H1 (cell line): ENCODE data around the gene DPP3.

Source experiments
- GABPA ChIP-seq: IDR thresholded peaks from 2 replicates; pipeline ENCODE4 v1.6.1; 2011; ENCODE audit warnings: mild to moderate bottlenecking, low read length, moderate library complexity, borderline replicate concordance; ENCODE audit not compliant: insufficient read depth
- GTF2F1 ChIP-seq: IDR thresholded peaks from 2 replicates; pipeline ENCODE4 v1.6.1; 2012; ENCODE audit warnings: low read depth, low read length, improper control_type of control experiment, borderline replicate concordance
- JUN ChIP-seq: IDR thresholded peaks from 2 replicates; pipeline ENCODE4 v1.6.1; 2011; ENCODE audit warnings: low read depth, mild to moderate bottlenecking, improper control_type of control experiment, low read length
- JUND ChIP-seq: IDR thresholded peaks from 2 replicates; pipeline ENCODE4 v1.6.1; 2011; ENCODE audit warnings: mild to moderate bottlenecking, improper control_type of control experiment, low read length
- POLR2A ChIP-seq, 2 experiments: IDR thresholded peaks; 1 replicate in 1 of 2; 2 replicates in 1 of 2; pipeline ENCODE4 v1.6.1; 2011; ENCODE audit warnings: low read depth in 2 of 2, low read length in 2 of 2, mild to moderate bottlenecking in 2 of 2; ENCODE audit errors: control extremely low read depth in 1 of 2
- POLR2AphosphoS5 ChIP-seq: IDR thresholded peaks from 2 replicates; pipeline ENCODE4 v1.6.1; 2011; ENCODE audit warnings: low read depth, low read length
- RAD21 ChIP-seq, 2 experiments: IDR thresholded peaks in 1 of 2; conservative IDR thresholded peaks in 1 of 2; 2 replicates each; pipeline ENCODE4 v1.6.1; 2011; ENCODE audit warnings: low read depth in 2 of 2, low read length in 2 of 2, improper control_type of control experiment in 1 of 2, inconsistent platforms in 1 of 2, mild to moderate bottlenecking in 1 of 2, moderate library complexity in 1 of 2
- SRF ChIP-seq: IDR thresholded peaks from 2 replicates; pipeline ENCODE4 v1.6.1; 2011; ENCODE audit warnings: mild to moderate bottlenecking, low read depth, low read length, moderate library complexity
- SUZ12 ChIP-seq: fragments of 200-600 bp; sonication (generic); IDR thresholded peaks from 2 replicates; pipeline ENCODE4 v1.6.1; 2012; ENCODE audit warnings: mild to moderate bottlenecking, inconsistent platforms, low read length, moderate library complexity, mixed read lengths
- ZNF274 ChIP-seq: IDR thresholded peaks from 2 replicates; pipeline ENCODE4 v1.7.0; 2012; ENCODE audit warnings: low read length, borderline replicate concordance; ENCODE audit errors: extremely low read depth
- TF ChIP-seq, protein P1 (sequence below), 3 experiments: IDR thresholded peaks; 1 replicate in 2 of 3; 2 replicates in 1 of 3; pipeline versions ENCODE4 v1.5.1 to v1.6.1; 2011; ENCODE audit warnings: low read length in 3 of 3, mild to moderate bottlenecking in 3 of 3, inconsistent platforms in 2 of 3, low read depth in 1 of 3, moderate library complexity in 1 of 3; ENCODE audit not compliant: insufficient read depth in 1 of 3; ENCODE audit errors: control extremely low read depth in 1 of 3
- TF ChIP-seq, protein P2 (sequence below): IDR thresholded peaks from 2 replicates; pipeline ENCODE4 v1.6.1; 2012; ENCODE audit warnings: inconsistent platforms

DNA sequence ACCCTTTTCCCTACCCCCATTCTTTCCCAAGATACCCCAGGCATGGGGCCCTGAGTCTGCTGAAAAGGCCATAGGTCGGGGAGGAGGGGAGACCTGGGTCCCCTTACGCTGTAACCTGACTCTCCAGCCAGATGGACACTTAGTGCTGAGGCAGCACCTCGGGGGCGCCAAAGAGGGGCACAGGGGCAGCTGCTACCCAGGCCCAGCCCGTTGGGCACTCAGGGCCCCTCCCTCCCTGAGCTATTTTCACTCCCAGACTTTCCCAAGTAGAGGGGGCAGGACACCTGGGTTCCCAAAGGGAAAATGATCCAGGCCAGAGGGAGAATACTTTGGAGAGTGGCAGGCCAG is 67.4 kb downstream of the DPP3 start:
- TF ChIP-seq POLR2A (IDR thresholded peaks at IDR 0.05; ENCODE audit: control extremely low read depth in 1 of 2, low read depth in 2 of 2, low read length in 2 of 2) = no peak
- TF ChIP-seq, protein P1, sequence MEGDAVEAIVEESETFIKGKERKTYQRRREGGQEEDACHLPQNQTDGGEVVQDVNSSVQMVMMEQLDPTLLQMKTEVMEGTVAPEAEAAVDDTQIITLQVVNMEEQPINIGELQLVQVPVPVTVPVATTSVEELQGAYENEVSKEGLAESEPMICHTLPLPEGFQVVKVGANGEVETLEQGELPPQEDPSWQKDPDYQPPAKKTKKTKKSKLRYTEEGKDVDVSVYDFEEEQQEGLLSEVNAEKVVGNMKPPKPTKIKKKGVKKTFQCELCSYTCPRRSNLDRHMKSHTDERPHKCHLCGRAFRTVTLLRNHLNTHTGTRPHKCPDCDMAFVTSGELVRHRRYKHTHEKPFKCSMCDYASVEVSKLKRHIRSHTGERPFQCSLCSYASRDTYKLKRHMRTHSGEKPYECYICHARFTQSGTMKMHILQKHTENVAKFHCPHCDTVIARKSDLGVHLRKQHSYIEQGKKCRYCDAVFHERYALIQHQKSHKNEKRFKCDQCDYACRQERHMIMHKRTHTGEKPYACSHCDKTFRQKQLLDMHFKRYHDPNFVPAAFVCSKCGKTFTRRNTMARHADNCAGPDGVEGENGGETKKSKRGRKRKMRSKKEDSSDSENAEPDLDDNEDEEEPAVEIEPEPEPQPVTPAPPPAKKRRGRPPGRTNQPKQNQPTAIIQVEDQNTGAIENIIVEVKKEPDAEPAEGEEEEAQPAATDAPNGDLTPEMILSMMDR (IDR thresholded peaks at IDR 0.05; ENCODE audit: control extremely low read depth in 1 of 3, insufficient read depth in 1 of 3, low read depth in 1 of 3, low read length in 3 of 3) = no peak
- TF ChIP-seq POLR2AphosphoS5 = no peak
- no peak for TF ChIP-seq SRF
- no peak for TF ChIP-seq ZNF274
- TF ChIP-seq SUZ12 = no peak
- TF ChIP-seq GABPA = no peak
- no peak for TF ChIP-seq JUND
- TF ChIP-seq, protein P2, sequence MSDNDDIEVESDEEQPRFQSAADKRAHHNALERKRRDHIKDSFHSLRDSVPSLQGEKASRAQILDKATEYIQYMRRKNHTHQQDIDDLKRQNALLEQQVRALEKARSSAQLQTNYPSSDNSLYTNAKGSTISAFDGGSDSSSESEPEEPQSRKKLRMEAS = no peak
- TF ChIP-seq GTF2F1 = no peak
- no peak for TF ChIP-seq RAD21 (IDR thresholded peaks at IDR 0.05 in 1 of 2, conservative IDR thresholded peaks at IDR 0.05 in 1 of 2; ENCODE audit: low read depth in 2 of 2, low read length in 2 of 2)
- TF ChIP-seq JUN = no peak
